Choroid plexus epithelial cell (primary cell): Measurements from ENCODE around the gene MYBL2.

Experiments
- DNase-seq: peaks from one replicate; pipeline ENCODE4 v3.0.0-alpha.2; 2010; ENCODE audit warnings: low read depth
- H3K4me3 ChIP-seq: 2 replicates; pipeline ENCODE4 v1.5.1; 2011; ENCODE audit warnings: low read depth, mild to moderate bottlenecking, control low read depth, low read length, moderate library complexity
- CTCF ChIP-seq: conservative IDR thresholded peaks from 2 replicates; pipeline ENCODE4 v1.5.1; 2011; ENCODE audit warnings: low read depth, mild to moderate bottlenecking, control low read depth, inconsistent platforms, low read length, moderate library complexity

MYBL2 gene

GRCh38 chr20:43655937-43656336 is 11.0 kb upstream of the MYBL2 start:
- no peak for TF ChIP-seq CTCF
- no peak overlapping the region for H3K4me3 ChIP-seq
- no peak for DNase-seq

DNA sequence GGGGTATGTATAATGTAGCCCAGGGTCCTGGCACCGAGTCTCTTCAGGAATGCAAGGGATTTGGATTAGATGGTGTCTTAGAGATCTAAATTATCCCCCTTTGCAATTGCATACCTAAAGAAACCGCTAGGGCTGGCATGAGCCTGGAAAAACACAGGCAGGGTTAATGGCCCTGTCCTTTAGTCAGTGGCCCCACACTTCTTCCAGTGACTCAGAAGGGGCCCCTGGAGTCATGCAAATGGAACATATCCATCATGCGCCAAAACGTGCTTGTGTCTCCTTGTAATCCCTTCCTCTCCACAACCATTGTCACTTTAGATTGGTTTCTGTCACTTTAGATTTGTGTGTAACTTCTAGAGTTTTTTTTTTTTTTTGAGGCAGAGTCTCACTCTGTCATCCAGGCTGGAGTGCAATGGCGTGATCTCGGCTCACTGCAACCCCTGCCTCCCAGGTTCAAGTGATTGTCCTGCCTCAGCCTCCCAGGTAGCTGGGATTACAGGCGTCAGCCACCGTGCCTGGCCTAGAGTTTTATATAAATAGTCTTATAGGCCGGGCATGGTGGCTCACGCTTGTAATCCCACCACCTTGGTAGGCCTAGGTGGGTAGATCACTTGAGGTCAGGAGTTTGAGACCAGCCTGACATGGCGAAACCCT is 8.7 kb upstream of the MYBL2 start:
- no peak for DNase-seq
- peak; percentile 17 for TF ChIP-seq CTCF
- peak overlapping the region; percentile 84 for H3K4me3 ChIP-seq

DNA sequence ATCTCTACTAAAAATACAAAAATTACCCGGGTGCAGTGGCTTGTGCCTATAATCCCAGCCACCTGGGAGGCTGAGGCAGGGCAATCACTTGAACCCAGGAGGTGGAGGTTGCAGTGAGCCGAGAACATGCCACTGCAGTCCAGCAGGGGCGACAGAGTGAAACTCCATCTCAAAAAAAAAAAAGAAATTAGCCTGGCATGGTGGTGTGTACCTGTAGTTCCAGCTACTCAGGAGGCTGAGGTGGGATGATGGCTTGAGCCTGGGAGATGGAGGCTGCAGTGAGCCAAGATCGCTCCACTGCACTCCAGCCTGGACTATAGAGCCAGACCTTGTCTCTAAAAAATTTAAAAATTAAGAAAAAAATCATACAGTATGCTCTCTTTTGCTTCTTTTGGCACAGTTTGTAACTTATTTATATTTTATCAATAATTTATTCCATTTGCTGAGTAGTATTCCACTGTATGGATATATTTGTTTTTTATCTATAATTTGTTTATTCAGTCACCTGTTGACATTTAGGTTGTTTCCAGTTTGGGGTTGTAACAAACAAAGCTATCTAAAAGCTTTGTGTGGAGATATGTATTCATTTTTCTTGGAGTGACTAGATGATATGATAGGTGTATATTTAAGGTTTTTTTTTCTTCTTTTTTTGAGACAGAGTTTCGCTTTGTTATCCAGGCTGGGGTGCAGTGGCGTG is 8.0 kb upstream of the MYBL2 start:
- TF ChIP-seq CTCF = peak; percentile 14
- no peak for DNase-seq
- H3K4me3 ChIP-seq = no peak overlapping the region

DNA sequence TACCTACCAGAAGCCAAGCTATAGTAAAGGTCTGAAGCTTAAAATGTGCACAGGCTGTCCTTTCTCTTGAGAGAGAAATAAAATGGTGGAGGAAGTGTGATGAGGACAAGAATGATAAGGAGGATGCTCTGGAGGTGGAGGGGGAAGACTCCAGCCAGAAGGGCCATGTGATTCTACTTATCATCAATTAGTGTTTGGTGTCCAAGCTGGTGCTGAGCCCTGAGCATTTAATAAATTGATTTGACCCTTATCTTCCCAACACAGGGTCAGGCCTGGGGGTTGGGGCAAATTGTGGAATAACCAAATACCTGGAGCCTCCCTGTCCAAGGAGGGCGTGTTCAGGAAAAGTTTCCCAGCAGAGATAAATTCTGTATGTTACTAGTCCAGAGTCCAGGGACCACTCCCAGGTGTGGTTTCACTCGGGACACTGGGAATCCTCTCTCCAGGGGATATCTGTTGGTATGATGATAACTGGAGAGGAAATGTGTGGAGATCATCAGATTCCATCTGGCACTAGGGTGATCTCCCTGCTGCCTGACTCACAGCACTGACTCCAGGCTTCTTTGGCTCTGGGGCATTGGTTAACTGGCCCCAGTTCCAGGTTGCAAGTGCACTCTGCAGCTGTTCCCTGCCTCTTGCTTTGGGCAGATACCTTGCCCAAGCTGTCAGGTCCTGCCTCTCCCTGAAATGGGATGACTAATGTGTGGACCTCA is 3.8 kb upstream of the MYBL2 start:
- no peak for DNase-seq
- TF ChIP-seq CTCF = no peak
- H3K4me3 ChIP-seq = no peak overlapping the region

GRCh38 chr20:43665466-43666176 is 1.3 kb upstream of the MYBL2 start:
- DNase-seq = no peak
- no peak for TF ChIP-seq CTCF

DNA sequence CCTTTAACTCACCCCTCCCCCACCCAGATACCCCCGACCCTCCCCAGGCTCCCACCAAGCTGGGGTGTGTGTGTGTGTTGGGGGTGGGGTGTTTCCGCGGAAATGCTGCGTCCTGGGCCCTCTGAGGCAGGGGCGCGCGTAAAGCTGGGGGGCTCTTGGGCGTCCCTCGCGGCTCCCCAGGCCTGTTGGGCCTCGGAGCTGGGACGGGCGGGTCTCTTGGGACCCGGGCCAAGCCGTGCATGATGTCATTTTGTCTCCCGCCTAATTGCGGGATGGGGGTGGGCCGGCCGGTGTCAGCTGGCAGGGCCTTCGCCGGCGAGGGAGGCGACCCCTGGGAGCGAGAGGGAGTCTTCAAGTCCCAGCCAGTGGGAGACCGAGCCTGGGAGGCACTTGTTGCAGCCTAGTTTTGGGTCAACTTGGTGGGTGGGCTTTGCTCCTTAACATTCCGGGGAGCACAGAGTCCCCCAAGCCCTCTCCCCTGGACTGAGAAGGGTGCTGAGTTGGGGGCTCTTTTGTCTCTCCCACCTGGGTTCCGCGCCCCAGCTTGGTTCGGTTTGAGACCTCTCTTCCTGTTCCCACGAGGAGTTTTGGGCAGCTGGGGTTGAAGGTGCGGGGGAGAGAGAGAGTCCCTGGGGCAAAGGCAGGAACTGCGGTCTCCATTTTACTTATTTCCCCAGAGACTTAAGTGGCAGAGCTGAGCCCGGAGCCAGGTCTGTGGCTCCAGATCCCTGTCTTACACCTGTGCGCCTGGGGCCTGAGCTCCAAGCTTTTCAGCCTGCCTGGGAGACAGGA is 623 bp downstream of the MYBL2 start:
- H3K4me3 ChIP-seq = no peak overlapping the region
- TF ChIP-seq CTCF = no peak
- DNase-seq = no peak

More at GRCh38 chr20:43665466-43666176, 1.3 kb upstream of the MYBL2 start:
- no peak overlapping the region for H3K4me3 ChIP-seq
